Gastroesophageal sphincter (tissue), 4 donors: ENCODE measurements around the gene ASIC4. TPM values are rescaled to one million over a fixed set of nuclear protein-coding genes. Genes with fewer than 3 reads are reported as not detected.

Experiments
- ATAC-seq: fragments of 150-250 bp; one replicate; pipeline ENCODE4 v1.9.1; 2016; ENCODE audit warnings: mild to moderate bottlenecking, moderate library complexity
- H3K27ac ChIP-seq, 4 donors: fragments of 200-600 bp; sonication (generic) in 3 of 4; 1 replicate in 3 of 4; 2 replicates in 1 of 4; pipeline ENCODE4 v1.5.1; 2016 to 2019
- H3K27me3 ChIP-seq: fragments of 200-600 bp; sonication (generic); one replicate; pipeline ENCODE4 v1.5.1; 2019
- H3K36me3 ChIP-seq, 2 donors: fragments of 200-600 bp; sonication (generic); one replicate each; pipeline ENCODE4 v1.5.1; 2019; ENCODE audit warnings: control low read depth in 1 of 2
- H3K4me1 ChIP-seq, 3 donors: fragments of 200-600 bp; sonication (generic); 1 replicate in 2 of 3; 2 replicates in 1 of 3; pipeline ENCODE4 v1.5.1; 2016 to 2019; ENCODE audit warnings: control low read depth in 2 of 3
- H3K4me3 ChIP-seq, 2 donors: fragments of 200-600 bp; sonication (generic); one replicate each; pipeline ENCODE4 v1.5.1; 2019; ENCODE audit warnings: mild to moderate bottlenecking in 1 of 2, moderate library complexity in 1 of 2
- H3K9me3 ChIP-seq, 3 donors: fragments of 200-600 bp; sonication (generic); one replicate each; pipeline ENCODE4 v1.5.1; 2017 to 2019; ENCODE audit warnings: control low read depth in 2 of 3
- CTCF ChIP-seq, 4 experiments: fragments of 200-600 bp in 2 of 4; fragments of 450-650 bp in 2 of 4; sonication (generic) in 1 of 4; IDR thresholded peaks; one replicate each; pipeline ENCODE4 v1.5.1; 2017 to 2019; ENCODE audit warnings: antibody characterized with exemption in 4 of 4, mild to moderate bottlenecking in 2 of 4, moderate library complexity in 2 of 4
- EP300 ChIP-seq: sonication (generic); formaldehyde crosslinking; IDR thresholded peaks from one replicate; pipeline ENCODE4 v1.6.1; 2017; ENCODE audit warnings: antibody characterized with exemption, mild to moderate bottlenecking
- POLR2A ChIP-seq, 2 donors: fragments of 450-650 bp; IDR thresholded peaks; one replicate each; pipeline ENCODE4 v1.6.1; 2017; ENCODE audit warnings: antibody characterized with exemption in 2 of 2, mild to moderate bottlenecking in 2 of 2, moderate library complexity in 1 of 2
- POLR2AphosphoS5 ChIP-seq: sonication (generic); formaldehyde crosslinking; IDR thresholded peaks from one replicate; pipeline ENCODE4 v1.6.1; 2017; ENCODE audit warnings: antibody characterized with exemption
- WGBS, 2 donors: methylation state at CpG; one replicate each; pipeline ENCODE4 v1.1.5; 2018; ENCODE audit warnings: low coverage in 1 of 2; 5-methylcytosine and 5-hydroxymethylcytosine counted together
- total RNA-seq, 4 donors: library from RNA; depleted of rRNA; stranded (reverse); fragments of >200 nt; gene quantifications; one replicate each; pipeline ENCODE4 v1.1.0, GENCODE V29; 2016

ASIC4 gene
- total RNA-seq, 4 donors from 2014 or later: 0.16 TPM; not detected in 3

- Histone ChIP-seq H3K4me3 (no peak overlapping the region), H3K27me3 (peaks cover 37% of the 10 kb centered on the region), H3K36me3 (peaks cover 0 to under 1% of the 10 kb centered on the region in 2 donors), H3K4me1 (peaks cover 0 to 22% (median 0%) of the 10 kb centered on the region in 3 donors), H3K9me3 (no peaks in the 10 kb centered on the region), H3K27ac (no peak overlapping the region)
- ATAC-seq: no peak
- TF ChIP-seq POLR2AphosphoS5 (no peak), CTCF (IDR thresholded peaks at IDR 0.05) (no peak), POLR2A (IDR thresholded peaks at IDR 0.05) (no peak)
- WGBS, 2 donors: 79 to 94% methylated on average over 3 to 5 of the region's 5 CpGs
Measured at GRCh38 chr2:219573166-219573565, 58.9 kb downstream of the ASIC4 start.

- peaks cover 42% of the 10 kb centered on the region for H3K27me3 ChIP-seq
- no peak overlapping the region for H3K4me3 ChIP-seq
- no peak for ATAC-seq
- no peak for TF ChIP-seq EP300
- TF ChIP-seq CTCF (IDR thresholded peaks at IDR 0.05): no peak
- TF ChIP-seq POLR2AphosphoS5: no peak
- no peak for TF ChIP-seq POLR2A (IDR thresholded peaks at IDR 0.05)
- peaks cover 0 to 19% (median 0%) of the 10 kb centered on the region in 3 donors for H3K4me1 ChIP-seq
- H3K9me3 ChIP-seq: no peaks in the 10 kb centered on the region
- WGBS, 2 donors: 70 to 80% methylated on average over 2 of the region's 22 CpGs
- no peak overlapping the region for H3K27ac ChIP-seq
- H3K36me3 ChIP-seq: no peaks in the 10 kb centered on the region
Measured at GRCh38 chr2:219574484-219575311, 60.4 kb downstream of the ASIC4 start.

- 60 to 73% methylated on average over 1 to 2 of the region's 6 CpGs for WGBS, 2 donors
- no peak for ATAC-seq
Measured at GRCh38 chr2:219575566-219576504, 61.6 kb downstream of the ASIC4 start.

More at GRCh38 chr2:219575566-219576504, 61.6 kb downstream of the ASIC4 start:
- Histone ChIP-seq H3K4me1 (peaks cover 0 to 11% (median 0%) of the 10 kb centered on the region in 3 donors), H3K27ac (no peak overlapping the region), H3K36me3 (no peaks in the 10 kb centered on the region), H3K9me3 (no peaks in the 10 kb centered on the region), H3K4me3 (no peak overlapping the region), H3K27me3 (peaks cover 46% of the 10 kb centered on the region)
- TF ChIP-seq EP300 (no peak), POLR2AphosphoS5 (no peak), CTCF (IDR thresholded peaks at IDR 0.05) (no peak), POLR2A (IDR thresholded peaks at IDR 0.05) (no peak)
